ENCODE measurements around the gene BCAS3. TPM values are rescaled to one million over a fixed set of nuclear protein-coding genes. Genes with fewer than 3 reads are reported as not detected.

The BCAS3 gene
- polyA plus RNA-seq, 3 donors: 10.3 to 19.1 (median 14.7) TPM

DNA sequence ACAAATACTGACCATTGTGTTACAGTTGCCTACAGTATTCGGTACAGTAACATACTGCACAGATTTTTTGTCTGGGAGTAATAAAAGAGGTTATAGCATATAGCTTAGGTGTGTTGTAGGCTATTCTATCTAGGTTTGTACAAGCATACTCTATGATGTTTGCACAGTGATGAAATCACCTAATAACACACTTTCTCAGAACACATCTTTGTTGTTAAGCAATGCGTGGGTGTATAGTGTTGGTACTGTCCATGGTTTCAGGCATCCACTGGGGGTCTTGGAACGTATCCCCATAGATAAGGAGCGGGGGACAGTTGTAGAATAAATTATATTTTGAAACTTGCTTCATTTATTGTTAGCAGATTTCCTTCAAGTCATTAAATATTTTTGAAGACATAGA is 428.7 kb downstream of the BCAS3 start:
- H3K9me3 Mint-ChIP-seq: peaks cover 0 to 10% (median 6%) of the 10 kb centered on the region in 7 donors

DNA sequence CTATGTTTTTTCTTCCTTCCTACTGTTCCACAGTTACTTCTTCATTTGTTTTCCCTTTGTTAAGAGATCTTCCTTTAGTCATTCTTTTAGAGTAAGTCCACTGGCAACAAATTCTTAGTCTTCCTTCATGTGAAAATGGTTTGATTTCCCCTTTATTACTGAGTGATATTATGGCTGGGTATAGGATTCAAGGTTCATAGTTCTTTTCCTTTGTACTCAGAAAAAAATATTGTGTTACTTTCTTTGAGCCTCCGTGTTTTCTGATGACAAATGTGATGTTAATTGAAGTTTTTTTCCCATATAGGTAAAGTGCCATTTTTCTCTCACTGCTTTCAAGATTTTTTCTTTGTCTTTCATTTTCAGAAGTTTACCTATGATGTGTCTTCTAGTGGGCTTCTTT is 438.9 kb downstream of the BCAS3 start:
- H3K4me1 Mint-ChIP-seq: no peaks in the 10 kb centered on the region
- TF ChIP-seq, protein P1, sequence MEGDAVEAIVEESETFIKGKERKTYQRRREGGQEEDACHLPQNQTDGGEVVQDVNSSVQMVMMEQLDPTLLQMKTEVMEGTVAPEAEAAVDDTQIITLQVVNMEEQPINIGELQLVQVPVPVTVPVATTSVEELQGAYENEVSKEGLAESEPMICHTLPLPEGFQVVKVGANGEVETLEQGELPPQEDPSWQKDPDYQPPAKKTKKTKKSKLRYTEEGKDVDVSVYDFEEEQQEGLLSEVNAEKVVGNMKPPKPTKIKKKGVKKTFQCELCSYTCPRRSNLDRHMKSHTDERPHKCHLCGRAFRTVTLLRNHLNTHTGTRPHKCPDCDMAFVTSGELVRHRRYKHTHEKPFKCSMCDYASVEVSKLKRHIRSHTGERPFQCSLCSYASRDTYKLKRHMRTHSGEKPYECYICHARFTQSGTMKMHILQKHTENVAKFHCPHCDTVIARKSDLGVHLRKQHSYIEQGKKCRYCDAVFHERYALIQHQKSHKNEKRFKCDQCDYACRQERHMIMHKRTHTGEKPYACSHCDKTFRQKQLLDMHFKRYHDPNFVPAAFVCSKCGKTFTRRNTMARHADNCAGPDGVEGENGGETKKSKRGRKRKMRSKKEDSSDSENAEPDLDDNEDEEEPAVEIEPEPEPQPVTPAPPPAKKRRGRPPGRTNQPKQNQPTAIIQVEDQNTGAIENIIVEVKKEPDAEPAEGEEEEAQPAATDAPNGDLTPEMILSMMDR (IDR thresholded peaks at IDR 0.05): no peak
- intact Hi-C loops (cut with micrococcal nuclease): no loop called here

More for the DNA sequence above, 428.7 kb downstream of the BCAS3 start:
- H2AFZ ChIP-seq (ENCODE audit: insufficient read depth, low read depth, low read length, poor library complexity, severe bottlenecking): no peak overlapping the region
- no peak overlapping the region for H3K27ac ChIP-seq (ENCODE audit: low read depth in 1 of 2, low read length in 2 of 2)
- Mint-ChIP-seq H3K4me3 (no peak overlapping the region), H3K36me3 (peaks cover 0 to 2% of the 10 kb centered on the region in 2 donors), H3K27ac (no peak overlapping the region), H3K27me3 (ENCODE audit: low read depth in 3 of 3) (peaks cover 0 to 1% (median 0%) of the 10 kb centered on the region in 3 donors), H3K4me1 (no peaks in the 10 kb centered on the region)
- no peaks in the 10 kb centered on the region for H3K9me3 ChIP-seq (replicated peaks in 1 of 2; ENCODE audit: control insufficient read depth in 1 of 2, insufficient read depth in 1 of 2, low read length in 2 of 2)
- no peak overlapping the region for H3K9ac ChIP-seq (ENCODE audit: insufficient read depth, low read length, poor library complexity, severe bottlenecking)
- no peak overlapping the region for H3K4me2 ChIP-seq (replicated peaks; ENCODE audit: extremely low read depth, low read length, poor library complexity, severe bottlenecking)
- no peak overlapping the region for H3K4me3 ChIP-seq (replicated peaks in 1 of 3; ENCODE audit: low read depth in 2 of 3, low read length in 3 of 3)
- intact Hi-C loops (cut with micrococcal nuclease): no loop called here
- no peaks in the 10 kb centered on the region for H4K20me1 ChIP-seq (ENCODE audit: insufficient read depth, low read length)
- no peak for DNase-seq
- no peaks in the 10 kb centered on the region for H3K27me3 ChIP-seq (ENCODE audit: control insufficient read depth in 2 of 2, insufficient read depth in 2 of 2, low read length in 2 of 2)
- H3K79me2 ChIP-seq (ENCODE audit: insufficient read depth, low read length): no peaks in the 10 kb centered on the region
- no peaks in the 10 kb centered on the region for H3K36me3 ChIP-seq (replicated peaks in 1 of 2; ENCODE audit: control insufficient read depth in 1 of 2, insufficient read depth in 2 of 2, low read length in 2 of 2)
- TF ChIP-seq, protein P1 (IDR thresholded peaks at IDR 0.05): no peak
- no CpG with 5 or more reads among the region's 4 CpGs for WGBS (ENCODE audit: insufficient coverage)
- H3K4me1 ChIP-seq (ENCODE audit: control insufficient read depth in 1 of 2, insufficient read depth in 2 of 2, low read length in 2 of 2): no peaks in the 10 kb centered on the region

More for the DNA sequence above, 438.9 kb downstream of the BCAS3 start:
- H3K36me3 ChIP-seq (replicated peaks in 1 of 2; ENCODE audit: control insufficient read depth in 1 of 2, insufficient read depth in 2 of 2, low read length in 2 of 2): no peaks in the 10 kb centered on the region
- H4K20me1 ChIP-seq (ENCODE audit: insufficient read depth, low read length): no peaks in the 10 kb centered on the region
- H3K27me3 Mint-ChIP-seq (ENCODE audit: low read depth in 3 of 3): no peaks in the 10 kb centered on the region
- no peaks in the 10 kb centered on the region for H3K4me1 ChIP-seq (ENCODE audit: control insufficient read depth in 1 of 2, insufficient read depth in 2 of 2, low read length in 2 of 2)
- no peak overlapping the region for H3K4me3 Mint-ChIP-seq
- no peaks in the 10 kb centered on the region for H3K79me2 ChIP-seq (ENCODE audit: insufficient read depth, low read length)
- WGBS (ENCODE audit: insufficient coverage): no CpG with 5 or more reads among the region's 1 CpG
- no peak overlapping the region for H3K27ac Mint-ChIP-seq
- H3K36me3 Mint-ChIP-seq: no peaks in the 10 kb centered on the region
- no peaks in the 10 kb centered on the region for H3K27me3 ChIP-seq (ENCODE audit: control insufficient read depth in 2 of 2, insufficient read depth in 2 of 2, low read length in 2 of 2)
- peaks cover 2 to 7% of the 10 kb centered on the region in 2 donors for H3K9me3 ChIP-seq (replicated peaks in 1 of 2; ENCODE audit: control insufficient read depth in 1 of 2, insufficient read depth in 1 of 2, low read length in 2 of 2)
- peaks cover 2 to 10% (median 7%) of the 10 kb centered on the region in 7 donors for H3K9me3 Mint-ChIP-seq
- H3K4me2 ChIP-seq (replicated peaks; ENCODE audit: extremely low read depth, low read length, poor library complexity, severe bottlenecking): no peak overlapping the region
- no peak overlapping the region for H3K4me3 ChIP-seq (replicated peaks in 1 of 3; ENCODE audit: low read depth in 2 of 3, low read length in 3 of 3)
- H2AFZ ChIP-seq (ENCODE audit: insufficient read depth, low read depth, low read length, poor library complexity, severe bottlenecking): no peak overlapping the region
- H3K9ac ChIP-seq (ENCODE audit: insufficient read depth, low read length, poor library complexity, severe bottlenecking): no peak overlapping the region
- no peak for DNase-seq
- no peak overlapping the region for H3K27ac ChIP-seq (ENCODE audit: low read depth in 1 of 2, low read length in 2 of 2)

All from CD14-positive monocyte (primary cell).